DMS53 (cell line): Measurements from ENCODE around the gene TMED10.

Experiments used
- DNase-seq: peaks from one replicate; lab custom pipeline; 2025; lab: John Stamatoyannopoulos, UW

Gene TMED10

DNA sequence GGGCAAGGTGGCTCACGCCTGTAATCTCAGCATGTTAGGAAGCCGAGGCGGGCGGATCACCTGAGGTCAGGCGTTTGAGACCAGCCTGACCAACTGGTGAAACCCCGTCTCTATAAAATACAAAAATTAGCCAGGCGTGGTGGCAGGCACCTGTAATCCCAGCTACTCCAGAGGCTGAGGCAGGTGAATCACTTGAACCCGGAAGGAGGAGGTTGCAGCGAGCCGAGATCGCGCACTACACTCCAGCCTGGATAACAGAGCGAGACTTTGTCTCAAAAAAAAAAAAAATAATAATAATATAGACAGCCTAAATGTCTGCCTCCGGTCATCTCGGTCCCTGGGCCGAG lies 49.0 kb downstream of the TMED10 start:
- DNase-seq = peak; percentile 65

DNA sequence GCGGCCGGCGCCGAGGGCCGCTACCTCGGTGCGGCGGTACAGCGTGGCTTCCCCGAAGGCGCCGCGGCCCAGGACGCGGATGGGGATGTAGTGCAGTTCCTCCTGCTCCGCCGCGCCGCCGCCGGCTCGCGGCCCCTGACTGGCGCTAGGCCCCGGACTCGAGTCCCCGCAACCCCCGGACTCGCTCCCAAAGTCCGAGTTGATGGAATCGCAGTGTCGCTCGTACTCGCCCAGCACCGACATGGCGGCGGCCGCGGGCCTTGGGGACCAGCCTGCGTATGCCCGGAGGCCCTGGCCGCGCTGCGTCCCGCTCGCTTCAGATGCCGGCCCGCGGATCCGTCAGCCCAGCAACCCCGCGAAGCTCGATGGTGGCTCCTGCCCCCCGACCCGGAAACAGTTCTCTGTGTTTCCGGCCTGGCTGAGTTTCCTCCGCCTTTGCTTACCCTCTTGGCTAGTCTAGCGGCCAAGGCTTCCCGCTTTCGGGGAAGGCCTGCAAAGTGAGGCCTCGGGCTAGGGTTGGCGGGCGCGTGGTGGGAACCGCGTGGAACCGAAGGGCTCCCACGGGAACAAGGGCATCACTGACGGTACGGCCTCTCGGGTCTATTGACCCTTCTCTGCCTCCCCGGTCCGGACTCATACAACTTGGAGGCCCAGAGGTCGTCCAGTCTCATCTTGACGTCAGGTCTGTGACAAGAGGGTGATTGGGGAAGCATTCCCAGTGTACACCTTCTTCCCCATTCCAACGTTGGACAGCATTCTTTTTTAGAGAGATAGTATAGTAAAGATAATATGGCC lies 49.5 kb downstream of the TMED10 start, which contains the start of gene NEK9:
Gene NEK9, minus strand, starts transcription at position 370 of the 795 bp plus-strand sequence. Its CDS starts 127 bp downstream, at position 243.
- peak; percentile 91 for DNase-seq

DNA sequence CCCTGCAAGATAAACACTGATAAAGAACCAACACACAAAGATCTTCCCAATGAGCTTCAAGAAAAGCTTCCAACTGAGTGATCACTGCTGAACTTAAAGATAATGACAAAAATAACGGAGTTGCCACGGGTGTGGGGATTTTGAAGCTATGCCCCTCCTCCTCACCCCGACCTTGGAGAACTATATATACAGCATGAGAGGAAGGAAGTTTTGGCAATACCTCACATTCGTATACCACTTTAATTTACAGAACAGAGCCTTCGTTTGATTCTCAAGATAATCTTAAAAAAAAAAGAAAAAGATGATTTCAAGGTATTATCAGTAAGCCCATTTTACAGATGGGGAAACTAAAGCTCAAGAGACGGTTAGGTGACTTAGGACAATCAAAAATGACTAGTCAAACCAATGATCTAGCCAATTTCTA lies 50.3 kb downstream of the TMED10 start:
- DNase-seq = no peak

DNA sequence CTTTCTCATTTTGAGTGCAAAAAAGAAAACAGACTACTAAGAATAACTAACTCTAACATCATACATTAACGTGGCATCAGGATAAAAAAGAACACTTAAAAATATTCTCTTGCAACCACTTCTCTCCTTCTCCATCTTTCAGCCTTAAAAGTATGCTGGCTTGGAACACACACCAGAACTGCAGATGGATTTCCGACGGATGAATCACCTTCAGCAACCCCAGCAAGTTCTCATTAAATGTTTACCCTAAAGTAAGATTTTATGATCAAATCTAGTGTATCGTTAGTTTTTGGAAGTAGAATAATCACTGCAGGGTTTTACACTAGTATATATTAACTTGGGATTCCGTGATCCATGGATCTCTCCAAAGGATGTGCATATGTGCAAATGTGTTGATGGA lies 50.8 kb downstream of the TMED10 start:
- no peak for DNase-seq

GRCh38 chr14:75123991-75124390 lies 52.4 kb downstream of the TMED10 start:
- DNase-seq = peak; percentile 41

DNA sequence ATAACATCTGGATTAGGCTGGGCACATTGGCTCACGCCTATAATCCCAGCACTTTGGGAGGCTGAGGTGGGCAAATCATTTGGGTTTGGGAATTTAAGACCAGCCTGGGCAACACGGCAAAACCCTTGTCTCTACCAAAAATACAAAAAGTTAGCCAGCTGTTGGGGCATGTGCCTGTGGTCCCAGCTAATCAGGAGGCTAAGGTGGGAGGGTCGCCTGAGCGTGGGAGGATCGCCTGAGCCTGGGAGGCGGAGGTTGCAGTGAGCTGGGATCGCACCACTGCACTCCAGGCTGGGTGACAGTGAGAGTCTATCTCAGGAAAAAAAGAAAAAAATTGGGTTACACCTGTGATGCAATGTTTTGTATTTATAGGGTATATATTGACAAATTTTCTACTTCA lies 54.9 kb downstream of the TMED10 start:
- no peak for DNase-seq

DNA sequence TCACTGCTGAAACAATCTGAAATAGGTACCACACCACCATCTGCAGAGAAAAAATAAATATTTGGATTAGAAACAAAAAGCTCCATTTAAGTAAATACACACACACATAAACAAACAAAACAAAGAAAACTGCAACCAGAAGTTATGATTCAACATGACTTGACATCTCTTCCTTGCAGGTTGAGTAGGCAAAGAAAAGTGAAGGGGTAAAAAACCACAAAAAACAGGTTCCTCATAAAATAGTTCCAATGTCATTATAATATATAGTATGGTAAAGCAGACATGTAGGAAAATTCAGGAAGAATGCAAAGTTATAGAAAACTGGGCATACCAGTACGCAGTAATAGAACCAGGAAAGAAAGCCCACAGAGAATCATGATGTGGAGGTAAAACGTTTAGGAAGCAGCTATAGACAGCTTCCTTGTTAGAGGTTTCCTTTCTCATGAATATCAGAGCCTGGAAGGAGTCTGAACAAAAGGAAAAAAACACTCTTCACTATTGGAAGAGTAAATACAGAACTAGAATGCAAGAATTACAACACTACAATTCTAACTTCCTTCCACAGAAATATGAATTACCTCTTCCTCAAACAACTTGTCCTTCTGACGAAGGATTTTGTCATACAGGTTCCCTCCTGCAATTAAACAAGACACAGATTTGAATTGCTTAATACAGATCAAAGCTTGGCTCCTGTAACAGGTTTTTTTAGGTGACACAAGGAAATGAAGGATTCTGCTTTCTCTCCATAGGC lies 55.7 kb downstream of the TMED10 start:
- peak; percentile 61 for DNase-seq

GRCh38 chr14:75119056-75119455 lies 57.4 kb downstream of the TMED10 start:
- DNase-seq = no peak

- no peak for DNase-seq
Observed at GRCh38 chr14:75113932-75114539, 62.4 kb downstream of the TMED10 start.

GRCh38 chr14:75109877-75110276 lies 66.5 kb downstream of the TMED10 start:
- DNase-seq = no peak

- no peak for DNase-seq
Observed at GRCh38 chr14:75107186-75107585, 69.2 kb downstream of the TMED10 start.

- DNase-seq = no peak
Observed at GRCh38 chr14:75101491-75101890, 74.9 kb downstream of the TMED10 start.

DNA sequence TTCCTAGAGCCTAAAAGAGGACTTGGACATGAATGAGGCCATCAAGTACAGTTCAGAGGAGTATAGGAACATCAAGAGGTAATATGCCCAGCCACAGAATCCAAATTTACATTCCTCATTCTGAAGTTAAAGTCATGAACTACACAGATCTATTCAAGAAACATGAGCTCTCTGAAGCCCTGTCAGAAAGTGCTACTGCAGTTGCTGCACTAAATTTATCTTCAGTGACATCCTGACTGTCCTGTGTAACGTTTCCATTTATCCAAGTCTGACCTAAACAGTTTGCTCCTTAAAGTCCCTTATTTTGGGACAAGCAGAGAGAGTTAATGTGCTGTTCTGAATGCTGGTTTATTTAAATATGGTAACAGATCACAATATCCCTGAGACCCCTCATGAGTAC lies 77.7 kb downstream of the TMED10 start:
- no peak for DNase-seq

DNA sequence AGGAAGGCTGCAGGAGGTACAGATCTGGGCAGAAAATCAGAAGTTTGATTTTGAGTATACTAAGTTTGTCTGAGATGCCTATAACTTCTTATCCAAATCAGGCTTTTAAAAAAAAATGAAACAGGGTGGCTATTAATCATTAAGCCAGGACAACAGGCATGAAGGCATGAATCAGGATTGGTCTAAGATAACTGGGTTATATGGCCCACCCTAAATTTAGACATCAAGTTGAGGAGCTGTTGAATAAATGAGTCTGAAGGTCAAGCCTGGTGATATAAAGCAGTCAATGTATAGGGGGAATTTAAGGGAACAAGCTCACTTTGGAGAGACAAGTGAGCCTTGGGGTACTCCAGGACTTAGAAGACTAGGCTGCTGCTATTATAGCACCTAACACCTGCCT lies 78.2 kb downstream of the TMED10 start:
- DNase-seq = no peak

DNA sequence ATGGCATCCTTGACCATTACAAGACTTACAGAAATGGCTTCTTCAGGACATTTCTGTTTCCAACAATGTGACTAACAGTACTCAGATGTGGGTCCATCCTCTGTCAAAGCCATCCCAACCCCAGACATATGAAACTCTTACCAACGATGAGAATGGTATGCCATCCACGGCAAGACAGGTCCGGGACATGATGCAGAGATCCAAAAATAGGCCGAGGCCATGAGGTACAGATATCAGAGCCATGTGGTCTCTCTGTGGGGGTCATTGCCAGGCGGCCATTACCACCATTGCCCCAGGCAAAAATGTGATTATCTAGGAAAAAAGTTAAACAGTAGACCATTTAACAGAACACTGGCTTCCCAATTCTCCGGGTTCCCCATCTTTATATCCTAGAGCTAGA lies 79.5 kb downstream of the TMED10 start:
- no peak for DNase-seq

GRCh38 chr14:75095690-75096089 lies 80.7 kb downstream of the TMED10 start:
- DNase-seq = no peak

DNA sequence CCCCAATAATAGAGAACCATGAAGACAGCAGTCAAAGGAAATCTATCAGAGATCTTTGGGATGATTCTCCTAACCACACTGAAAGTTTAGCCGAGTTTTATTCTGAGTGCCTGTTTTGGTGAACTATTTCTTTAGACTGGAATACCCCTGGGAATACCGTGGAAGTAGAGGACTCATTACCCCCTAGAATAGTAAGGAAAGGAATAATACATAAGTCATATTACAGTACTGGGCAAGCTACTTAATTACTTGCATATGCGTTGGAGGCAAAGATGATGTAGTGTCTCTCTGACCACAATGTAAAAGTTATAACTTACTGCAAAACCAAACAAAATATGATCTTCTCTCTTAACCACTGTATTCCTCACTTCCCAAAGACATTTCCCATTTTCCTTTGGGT lies 81.5 kb downstream of the TMED10 start:
- DNase-seq = no peak

GRCh38 chr14:75092698-75093097 lies 83.7 kb downstream of the TMED10 start:
- DNase-seq = no peak

DNA sequence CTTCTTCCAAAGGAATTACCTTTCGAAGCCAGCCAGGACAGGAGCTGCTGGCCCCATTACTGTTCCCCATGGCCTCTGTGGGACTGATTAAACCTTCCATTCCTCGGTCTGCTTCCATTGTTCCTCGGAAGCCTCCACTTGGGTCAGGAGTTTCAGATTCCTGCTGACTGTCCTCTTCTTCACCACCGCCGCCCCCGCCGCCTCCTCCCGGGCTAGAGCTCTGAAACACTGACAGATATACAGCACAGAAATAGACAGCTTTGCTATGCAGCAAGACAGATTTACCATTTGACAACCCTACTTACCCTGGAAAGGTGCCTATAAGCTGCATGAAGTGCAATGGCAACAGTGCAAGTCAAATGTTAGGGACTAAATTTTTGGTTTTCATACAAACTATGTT lies 85.2 kb downstream of the TMED10 start:
- DNase-seq = no peak

GRCh38 chr14:75090353-75090752 lies 86.1 kb downstream of the TMED10 start:
- DNase-seq = no peak

DNA sequence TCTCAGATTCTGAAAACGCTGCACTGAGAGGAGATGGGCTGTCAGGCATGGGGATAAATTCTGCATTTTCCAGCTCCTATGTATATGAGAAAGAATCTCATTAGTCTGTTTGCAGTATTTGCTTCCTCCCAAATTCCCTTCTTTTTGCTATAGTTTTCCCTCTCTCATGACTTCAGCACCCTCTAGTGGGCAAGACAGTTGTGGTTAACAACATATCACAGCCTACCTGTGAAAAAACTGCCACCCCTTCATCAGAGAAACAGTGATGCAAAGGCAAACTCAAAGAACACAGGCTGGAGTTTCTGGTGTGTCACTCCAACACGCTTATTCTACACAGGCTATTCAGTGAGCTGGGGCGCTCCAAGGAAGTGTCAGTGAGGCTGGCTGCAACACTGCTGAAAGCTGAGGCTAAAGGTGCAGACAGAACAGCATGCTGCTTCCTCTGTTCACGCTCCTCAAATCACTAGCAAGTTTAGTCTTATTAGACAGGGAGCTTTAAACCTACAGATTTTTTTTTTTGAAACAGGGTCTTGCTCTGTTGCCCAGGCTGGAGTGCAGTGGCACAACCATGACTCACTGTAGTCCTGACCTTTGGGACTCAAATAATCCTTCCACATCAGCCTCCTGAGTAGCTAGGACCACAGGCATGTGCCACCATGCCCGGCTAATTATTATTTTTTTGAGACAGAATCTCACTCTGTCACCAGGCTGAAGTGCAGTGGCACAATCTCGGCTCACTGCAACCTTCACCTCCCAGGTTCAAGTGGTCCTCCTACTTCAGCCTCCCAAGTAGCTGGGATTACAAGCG lies 87.6 kb downstream of the TMED10 start:
- peak; percentile 79 for DNase-seq

DNA sequence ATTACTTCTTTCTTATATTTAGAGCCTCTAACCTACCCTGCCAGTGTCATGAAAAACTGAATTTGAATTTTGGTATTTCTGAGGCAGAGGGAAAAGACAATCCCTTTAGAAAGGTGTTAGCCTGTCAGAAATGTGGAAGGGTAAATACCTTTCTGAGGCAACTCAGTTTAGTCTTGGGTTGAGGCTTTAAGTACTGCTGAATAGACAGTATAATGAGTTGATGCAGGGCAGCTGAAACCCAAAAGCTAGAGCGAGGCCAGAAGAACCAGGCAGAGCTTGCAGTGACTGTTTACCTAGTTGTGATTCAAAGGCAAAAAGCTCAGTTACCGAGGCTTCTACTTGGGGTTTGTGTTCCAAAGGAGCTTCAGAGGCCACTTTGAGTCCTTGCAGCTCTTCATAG lies 88.3 kb downstream of the TMED10 start:
- no peak for DNase-seq
